H9 (cell line): ENCODE data around the gene DAZAP2. TPM values are rescaled to one million over a fixed set of nuclear protein-coding genes. Genes with fewer than 3 reads are reported as not detected.
"Not testable (repeated sequence)": the region's sequence is repeated elsewhere in the genome, so short reads cannot be mapped to it uniquely, and the experiment has no call there.

Experiments used
- DNase-seq: peaks from one replicate; pipeline ENCODE4 v3.0.0-alpha.2; 2017
- H2AFZ ChIP-seq: one replicate; pipeline ENCODE4 v1.6.1; 2013; ENCODE audit warnings: mild to moderate bottlenecking, low read length, control low read depth, moderate library complexity
- H2AK5ac ChIP-seq: 2 replicates; pipeline ENCODE4 v1.6.1; 2013; ENCODE audit warnings: low read length, control low read depth, mixed read lengths; ENCODE audit not compliant: insufficient read length
- H2BK120ac ChIP-seq: one replicate; pipeline ENCODE4 v1.6.1; 2013; ENCODE audit warnings: low read depth, mild to moderate bottlenecking, low read length, control low read depth, inconsistent platforms; ENCODE audit not compliant: poor library complexity, severe bottlenecking
- H2BK12ac ChIP-seq: 2 replicates; pipeline ENCODE4 v1.6.1; 2013; ENCODE audit warnings: low read length, control low read depth, mixed read lengths, low read depth; ENCODE audit not compliant: insufficient read length
- H2BK15ac ChIP-seq: 2 replicates; pipeline ENCODE4 v1.6.1; 2013; ENCODE audit warnings: low read depth, low read length, control low read depth
- H2BK20ac ChIP-seq: one replicate; pipeline ENCODE4 v1.6.1; 2013; ENCODE audit warnings: low read depth, mild to moderate bottlenecking, low read length, control low read depth, inconsistent platforms; ENCODE audit not compliant: poor library complexity, severe bottlenecking
- H2BK5ac ChIP-seq: 2 replicates; pipeline ENCODE4 v1.6.1; 2013; ENCODE audit warnings: low read length, control low read depth, mixed read lengths; ENCODE audit not compliant: insufficient read length
- H3K14ac ChIP-seq: 2 replicates; pipeline ENCODE4 v1.6.1; 2013; ENCODE audit warnings: low read length, control low read depth; ENCODE audit not compliant: insufficient read depth
- H3K18ac ChIP-seq: 2 replicates; pipeline ENCODE4 v1.6.1; 2013; ENCODE audit warnings: low read depth, mild to moderate bottlenecking, mixed read lengths, low read length, control low read depth; ENCODE audit not compliant: insufficient read length
- H3K23ac ChIP-seq: 2 replicates; pipeline ENCODE4 v1.6.1; 2013; ENCODE audit warnings: low read length, control low read depth, mixed read lengths, low read depth; ENCODE audit not compliant: insufficient read length
- H3K23me2 ChIP-seq: 2 replicates; pipeline ENCODE4 v1.6.1; 2013; ENCODE audit warnings: low read depth, mild to moderate bottlenecking, mixed read lengths, low read length, control low read depth; ENCODE audit not compliant: insufficient read length, poor library complexity, severe bottlenecking
- H3K27ac ChIP-seq: 2 replicates; pipeline ENCODE4 v1.5.1; 2013; ENCODE audit warnings: low read length, control low read depth, mixed read lengths, low read depth; ENCODE audit not compliant: insufficient read length
- H3K27me3 ChIP-seq: 2 replicates; pipeline ENCODE4 v1.6.1; 2013; ENCODE audit warnings: low read length, control low read depth, inconsistent platforms; ENCODE audit not compliant: insufficient read depth
- H3K4ac ChIP-seq: 2 replicates; pipeline ENCODE4 v1.6.1; 2013; ENCODE audit warnings: low read depth, mild to moderate bottlenecking, control low read depth, inconsistent platforms, low read length, moderate library complexity
- H3K4me1 ChIP-seq: 2 replicates; pipeline ENCODE4 v1.6.1; 2013; ENCODE audit warnings: low read length, control low read depth, inconsistent platforms; ENCODE audit not compliant: insufficient read depth
- H3K4me2 ChIP-seq: 2 replicates; pipeline ENCODE4 v1.6.1; 2013; ENCODE audit warnings: low read length, control low read depth, mixed read lengths; ENCODE audit not compliant: insufficient read length, insufficient read depth
- H3K56ac ChIP-seq: 2 replicates; pipeline ENCODE4 v1.6.1; 2013; ENCODE audit warnings: low read depth, mild to moderate bottlenecking, mixed read lengths, low read length, control low read depth; ENCODE audit not compliant: insufficient read length
- H3K79me1 ChIP-seq: 2 replicates; pipeline ENCODE4 v1.6.1; 2013; ENCODE audit warnings: low read depth, mild to moderate bottlenecking, moderate library complexity, low read length, control low read depth, inconsistent platforms; ENCODE audit not compliant: insufficient read depth, poor library complexity, severe bottlenecking
- H3K79me2 ChIP-seq: 2 replicates; pipeline ENCODE4 v1.6.1; 2013; ENCODE audit warnings: low read length, control low read depth, inconsistent platforms; ENCODE audit not compliant: insufficient read depth
- H3K9ac ChIP-seq: 2 replicates; pipeline ENCODE4 v1.6.1; 2013; ENCODE audit warnings: low read length, control low read depth, mixed read lengths; ENCODE audit not compliant: insufficient read length; ENCODE audit errors: extremely low read depth
- H3K9me3 ChIP-seq: one replicate; pipeline ENCODE4 v1.6.1; 2013; ENCODE audit warnings: low read depth, low read length, inconsistent platforms; ENCODE audit not compliant: control insufficient read depth
- H3T11ph ChIP-seq: one replicate; pipeline ENCODE4 v1.6.1; 2013; ENCODE audit warnings: mild to moderate bottlenecking, low read length, control low read depth, inconsistent platforms
- H4K20me1 ChIP-seq: one replicate; pipeline ENCODE4 v1.6.1; 2013; ENCODE audit not compliant: control insufficient read depth, insufficient read length, insufficient read depth
- H4K5ac ChIP-seq: 2 replicates; pipeline ENCODE4 v1.6.1; 2013; ENCODE audit warnings: low read depth, mild to moderate bottlenecking, mixed read lengths, low read length, control low read depth; ENCODE audit not compliant: insufficient read length
- H4K8ac ChIP-seq: replicated peaks from 2 replicates; pipeline ENCODE4 v1.6.1; 2013; ENCODE audit warnings: low read length, control low read depth, mixed read lengths, low read depth; ENCODE audit not compliant: insufficient read length
- H4K91ac ChIP-seq: 2 replicates; pipeline ENCODE4 v1.6.1; 2013; ENCODE audit warnings: low read depth, mild to moderate bottlenecking, moderate library complexity, mixed read lengths, low read length, control low read depth; ENCODE audit not compliant: insufficient read length
- H3K27ac Mint-ChIP-seq, 3 experiments: 2 replicates in 2 of 3; 3 replicates in 1 of 3; pipeline ENCODE4 v1.8.0; 2020 to 2021; ENCODE audit warnings: mixed read lengths in 3 of 3, mild to moderate bottlenecking in 1 of 3, moderate library complexity in 1 of 3
- H3K27me3 Mint-ChIP-seq: 2 replicates; pipeline ENCODE4 v1.8.0; 2021; ENCODE audit warnings: low read depth, mild to moderate bottlenecking, moderate library complexity, mixed read lengths
- H3K36me3 Mint-ChIP-seq, 3 experiments: 2 replicates in 2 of 3; 3 replicates in 1 of 3; pipeline ENCODE4 v1.8.0; 2020 to 2021; ENCODE audit warnings: low read depth in 3 of 3, mixed read lengths in 3 of 3; ENCODE audit not compliant: insufficient read depth in 1 of 3
- H3K4me1 Mint-ChIP-seq, 2 experiments: 2 replicates each; pipeline ENCODE4 v1.8.0; 2020; ENCODE audit warnings: mixed read lengths in 2 of 2
- H3K4me3 Mint-ChIP-seq, 2 experiments: 2 replicates in 1 of 2; 3 replicates in 1 of 2; pipeline ENCODE4 v1.8.0; 2020 to 2021; ENCODE audit warnings: mild to moderate bottlenecking in 2 of 2, mixed read lengths in 2 of 2, moderate library complexity in 1 of 2
- H3K9me3 Mint-ChIP-seq, 2 experiments: 2 replicates in 1 of 2; 3 replicates in 1 of 2; pipeline ENCODE4 v1.8.0; 2020; ENCODE audit warnings: mild to moderate bottlenecking in 2 of 2, mixed read lengths in 2 of 2, moderate library complexity in 1 of 2
- WGBS: extraction: QIAGEN DNeasy Blood & Tissue Kit; methylation state at CpG from one replicate; pipeline ENCODE4 v1.1.7; 2013; ENCODE audit warnings: missing lambda C conversion rate, low lambda C conversion rate, mixed read lengths; ENCODE audit not compliant: insufficient read length; ENCODE audit errors: extremely low coverage; 5-methylcytosine and 5-hydroxymethylcytosine counted together
- total RNA-seq: library from RNA; stranded (reverse); gene quantifications from 2 replicates; pipeline ENCODE4 v1.2.1, GENCODE V29; 2021
- TF ChIP-seq, protein P1 (sequence below): fragments of 200-600 bp; sonication (generic); conservative IDR thresholded peaks from 3 replicates; pipeline ENCODE4 v1.8.0; 2021; ENCODE audit warnings: antibody characterized with exemption, mild to moderate bottlenecking

Gene DAZAP2
- total RNA-seq, 1 experiment from 2014 or later: 23.6 TPM

DNA sequence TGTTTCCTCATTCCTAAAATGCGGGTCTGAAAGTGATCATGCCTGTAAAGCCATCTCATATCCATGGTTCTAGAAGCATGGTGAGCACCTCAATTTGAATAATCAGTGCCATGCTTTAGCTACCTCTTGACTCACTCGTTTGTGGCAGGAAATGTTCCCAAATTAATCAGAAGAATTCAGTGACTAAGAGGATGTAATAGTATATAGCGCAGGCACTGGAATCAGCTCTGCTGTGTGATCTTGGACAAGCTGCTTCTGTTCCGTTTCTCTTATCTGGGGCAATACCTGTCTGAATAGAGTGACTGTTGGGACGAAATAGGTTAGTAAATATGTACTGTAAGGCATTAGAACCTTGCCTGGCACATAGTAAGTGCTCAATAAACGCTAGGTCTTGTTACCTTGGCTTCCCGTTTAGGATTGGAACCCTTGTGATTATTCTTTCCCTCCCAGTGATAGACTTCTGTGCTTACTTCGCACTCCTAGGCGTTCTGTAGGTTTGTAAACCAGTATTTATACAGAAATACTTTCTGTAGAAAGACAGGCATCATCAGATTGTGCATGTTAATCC, 32.4 kb downstream of the DAZAP2 start:
- peaks cover 27% of the 10 kb centered on the region for H3K27me3 Mint-ChIP-seq
- no peak overlapping the region for H4K5ac ChIP-seq
- H3K79me1 ChIP-seq: no peaks in the 10 kb centered on the region
- no peaks in the 10 kb centered on the region for H3K9me3 Mint-ChIP-seq
- H3K27ac ChIP-seq: no peak overlapping the region
- H3K79me2 ChIP-seq: no peaks in the 10 kb centered on the region
- no peak overlapping the region for H2AK5ac ChIP-seq
- H3K56ac ChIP-seq: no peak overlapping the region
- H3K9ac ChIP-seq: peak overlapping the region; percentile 46
- H3K18ac ChIP-seq: no peak overlapping the region
- H2BK15ac ChIP-seq: no peak overlapping the region
- H3K9me3 ChIP-seq: no peaks in the 10 kb centered on the region
- no peak overlapping the region for H2BK20ac ChIP-seq
- H2BK120ac ChIP-seq: no peak overlapping the region
- no peak for DNase-seq
- TF ChIP-seq, protein P1, sequence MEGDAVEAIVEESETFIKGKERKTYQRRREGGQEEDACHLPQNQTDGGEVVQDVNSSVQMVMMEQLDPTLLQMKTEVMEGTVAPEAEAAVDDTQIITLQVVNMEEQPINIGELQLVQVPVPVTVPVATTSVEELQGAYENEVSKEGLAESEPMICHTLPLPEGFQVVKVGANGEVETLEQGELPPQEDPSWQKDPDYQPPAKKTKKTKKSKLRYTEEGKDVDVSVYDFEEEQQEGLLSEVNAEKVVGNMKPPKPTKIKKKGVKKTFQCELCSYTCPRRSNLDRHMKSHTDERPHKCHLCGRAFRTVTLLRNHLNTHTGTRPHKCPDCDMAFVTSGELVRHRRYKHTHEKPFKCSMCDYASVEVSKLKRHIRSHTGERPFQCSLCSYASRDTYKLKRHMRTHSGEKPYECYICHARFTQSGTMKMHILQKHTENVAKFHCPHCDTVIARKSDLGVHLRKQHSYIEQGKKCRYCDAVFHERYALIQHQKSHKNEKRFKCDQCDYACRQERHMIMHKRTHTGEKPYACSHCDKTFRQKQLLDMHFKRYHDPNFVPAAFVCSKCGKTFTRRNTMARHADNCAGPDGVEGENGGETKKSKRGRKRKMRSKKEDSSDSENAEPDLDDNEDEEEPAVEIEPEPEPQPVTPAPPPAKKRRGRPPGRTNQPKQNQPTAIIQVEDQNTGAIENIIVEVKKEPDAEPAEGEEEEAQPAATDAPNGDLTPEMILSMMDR: no peak
- no peak overlapping the region for H3K14ac ChIP-seq
- H2BK12ac ChIP-seq: no peak overlapping the region
- no peak overlapping the region for H3T11ph ChIP-seq
- no peaks in the 10 kb centered on the region for H4K20me1 ChIP-seq
- peak overlapping the region; percentile 82 to 93 for H3K4me3 Mint-ChIP-seq
- peaks cover 6% of the 10 kb centered on the region for H3K23me2 ChIP-seq
- H4K8ac ChIP-seq: no peak overlapping the region
- peak overlapping the region; percentile 89 for H3K4me2 ChIP-seq
- H3K4me1 Mint-ChIP-seq: peaks cover 21 to 25% of the 10 kb centered on the region in 2 experiments
- H3K27ac Mint-ChIP-seq: no peak overlapping the region
- H4K91ac ChIP-seq: no peak overlapping the region
- H3K36me3 Mint-ChIP-seq: no peaks in the 10 kb centered on the region; a peak in 1 of 7 replicates
- WGBS: no CpG with 5 or more reads among the region's 9 CpGs
- no peak overlapping the region for H2BK5ac ChIP-seq
- no peak overlapping the region for H2AFZ ChIP-seq
- H3K23ac ChIP-seq: no peak overlapping the region
- peaks cover 2% of the 10 kb centered on the region; the same call in 1 of the 2 replicates for H3K27me3 ChIP-seq
- peaks cover 2% of the 10 kb centered on the region; the same call in 1 of the 2 replicates for H3K4me1 ChIP-seq
- no peak overlapping the region for H3K4ac ChIP-seq

DNA sequence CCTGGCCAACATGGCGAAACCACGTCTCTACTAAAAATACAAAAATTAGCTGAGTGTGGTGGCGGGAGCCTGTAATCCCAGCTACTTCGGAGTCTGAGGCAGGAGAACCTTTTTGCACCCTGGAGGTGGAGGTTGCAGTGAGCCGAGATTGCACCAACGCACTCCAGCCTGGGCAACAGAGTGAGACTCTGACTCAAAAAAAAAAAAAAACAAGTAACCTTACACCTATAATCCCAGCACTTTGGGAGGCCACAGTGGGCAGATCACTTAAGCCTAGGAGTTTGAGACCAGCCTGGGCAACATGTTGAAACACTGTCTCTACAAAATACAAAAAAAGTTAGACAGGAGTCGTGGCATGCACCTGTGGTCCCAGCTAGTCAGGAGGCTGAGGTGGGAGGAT, 34.2 kb downstream of the DAZAP2 start:
- Mint-ChIP-seq H3K27me3 (peaks cover 27% of the 10 kb centered on the region), H3K4me1 (peaks cover 16 to 17% of the 10 kb centered on the region in 2 experiments), H3K4me3 (0 out of 5 replicates have a peak overlapping the region, but pooled peaks of 1 of the 2 experiments have one; percentile 17)
- not testable (repeated sequence) for H3K79me1 ChIP-seq, DNase-seq, H3K23ac ChIP-seq, H3K27ac Mint-ChIP-seq, H3K4me1 ChIP-seq, H3K9me3 Mint-ChIP-seq, H3K18ac ChIP-seq, H3K27me3 ChIP-seq, H3K4me2 ChIP-seq, H3K56ac ChIP-seq, H2BK15ac ChIP-seq, H3K36me3 Mint-ChIP-seq, H2BK120ac ChIP-seq, H3K14ac ChIP-seq, H3K9ac ChIP-seq, H4K8ac ChIP-seq, H3K4ac ChIP-seq, H3K9me3 ChIP-seq, H4K5ac ChIP-seq, H3K23me2 ChIP-seq, H4K20me1 ChIP-seq, H2BK5ac ChIP-seq, H2AFZ ChIP-seq, H2BK20ac ChIP-seq, H3K79me2 ChIP-seq, H3T11ph ChIP-seq, H4K91ac ChIP-seq, H3K27ac ChIP-seq, H2BK12ac ChIP-seq, H2AK5ac ChIP-seq
- no CpG with 5 or more reads among the region's 7 CpGs for WGBS
